HG02678 (cell line): Measurements from ENCODE around the gene NYNRIN.
"Not testable (repeated sequence)": the region's sequence is repeated elsewhere in the genome, so short reads cannot be mapped to it uniquely, and the experiment has no call there.

ENCODE experiments used
- ATAC-seq: cut with Tn5 transposase; IDR thresholded peaks from one replicate; pipeline ENCODE4 v1.9.1; 2021; ENCODE audit warnings: mild to moderate bottlenecking, moderate library complexity; ENCODE audit not compliant: unreplicated experiment

The NYNRIN gene

DNA sequence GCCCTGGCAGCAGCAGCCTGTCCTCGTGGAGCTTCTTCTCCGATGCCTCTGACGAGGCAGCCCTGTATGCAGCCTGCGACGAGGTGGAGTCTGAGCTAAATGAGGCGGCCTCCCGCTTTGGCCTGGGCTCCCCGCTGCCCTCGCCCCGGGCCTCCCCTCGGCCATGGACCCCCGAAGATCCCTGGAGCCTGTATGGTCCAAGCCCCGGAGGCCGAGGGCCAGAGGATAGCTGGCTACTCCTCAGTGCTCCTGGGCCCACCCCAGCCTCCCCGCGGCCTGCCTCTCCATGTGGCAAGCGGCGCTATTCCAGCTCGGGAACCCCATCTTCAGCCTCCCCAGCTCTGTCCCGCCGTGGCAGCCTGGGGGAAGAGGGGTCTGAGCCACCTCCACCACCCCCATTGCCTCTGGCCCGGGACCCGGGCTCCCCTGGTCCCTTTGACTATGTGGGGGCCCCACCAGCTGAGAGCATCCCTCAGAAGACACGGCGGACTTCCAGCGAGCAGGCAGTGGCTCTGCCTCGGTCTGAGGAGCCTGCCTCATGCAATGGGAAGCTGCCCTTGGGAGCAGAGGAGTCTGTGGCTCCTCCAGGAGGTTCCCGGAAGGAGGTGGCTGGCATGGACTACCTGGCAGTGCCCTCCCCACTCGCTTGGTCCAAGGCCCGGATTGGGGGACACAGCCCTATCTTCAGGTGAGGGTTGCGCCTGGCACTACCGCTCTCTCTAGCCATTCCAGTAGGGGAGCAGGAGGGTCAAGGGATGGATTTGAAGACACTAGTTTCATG is 28.7 kb upstream of the NYNRIN start:
- no peak for ATAC-seq

DNA sequence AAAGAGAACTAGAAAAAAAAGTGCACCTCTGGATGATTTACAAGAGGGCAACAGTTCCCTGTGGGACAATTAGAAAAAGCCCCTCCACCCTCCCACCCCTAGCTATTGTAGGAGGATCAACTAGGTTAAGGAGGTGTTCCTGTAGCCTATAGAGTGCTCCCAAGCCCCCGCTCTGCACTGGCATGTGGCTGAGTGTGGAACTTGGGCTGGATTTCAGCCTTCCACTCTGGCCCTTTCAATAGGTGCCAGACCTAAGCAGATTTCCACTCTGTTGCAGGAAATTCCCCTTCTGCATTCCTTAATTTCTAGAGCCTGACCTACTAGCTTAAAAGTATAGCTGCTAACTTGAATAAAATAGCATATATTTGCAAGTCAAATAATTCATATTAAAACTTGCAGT is 28.1 kb upstream of the NYNRIN start:
- no peak for ATAC-seq

DNA sequence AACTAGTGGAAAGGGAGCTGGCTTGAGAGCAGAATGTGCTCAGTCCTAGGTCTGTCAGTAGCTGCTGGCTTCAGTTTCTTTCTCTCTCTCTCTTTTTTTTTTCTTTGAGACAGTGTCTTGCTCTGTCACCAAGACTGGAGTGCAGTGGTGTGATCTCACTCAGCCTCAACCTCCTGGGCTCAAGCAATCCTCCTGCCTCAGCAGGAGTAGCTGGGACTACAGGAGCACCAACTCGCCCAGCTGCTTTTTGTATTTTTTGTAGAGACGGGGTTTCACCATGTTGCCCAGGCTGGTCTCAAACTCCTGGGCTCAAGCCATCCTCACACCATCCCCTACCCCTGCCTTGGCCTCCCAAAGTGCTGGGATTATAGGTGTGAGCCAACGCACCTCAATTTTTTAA is 27.2 kb upstream of the NYNRIN start:
- not testable (repeated sequence) for ATAC-seq

DNA sequence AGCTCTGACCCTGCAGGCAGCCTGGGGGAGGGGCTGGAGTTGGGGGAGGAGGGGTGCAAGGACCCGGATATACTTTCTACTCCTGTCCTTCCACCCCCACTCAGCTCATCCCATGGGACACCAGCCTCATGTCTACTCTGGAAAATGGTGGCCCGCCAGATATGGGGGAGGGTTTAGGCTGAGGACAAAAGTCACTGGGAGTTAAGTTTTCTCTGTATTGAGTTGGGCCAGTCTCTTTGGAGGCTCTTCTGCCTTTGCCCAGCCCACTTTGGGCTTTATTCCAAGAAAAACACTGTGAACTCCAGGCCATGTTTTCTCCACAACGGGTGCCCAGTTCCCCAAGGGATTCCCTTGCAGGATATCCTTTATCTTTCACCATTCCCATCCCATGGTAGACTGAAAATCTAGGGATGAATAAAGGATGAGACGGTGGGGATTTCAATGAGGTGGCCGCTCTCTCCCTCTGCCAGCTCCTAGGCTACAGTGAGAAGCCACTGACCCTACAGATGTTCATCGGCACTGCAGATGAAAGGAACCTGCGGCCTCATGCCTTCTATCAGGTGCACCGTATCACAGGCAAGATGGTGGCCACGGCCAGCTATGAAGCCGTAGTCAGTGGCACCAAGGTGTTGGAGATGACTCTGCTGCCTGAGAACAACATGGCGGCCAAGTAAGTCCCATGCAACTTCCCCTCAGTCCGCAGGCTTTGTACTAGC is 25.9 kb upstream of the NYNRIN start:
- ATAC-seq: no peak

DNA sequence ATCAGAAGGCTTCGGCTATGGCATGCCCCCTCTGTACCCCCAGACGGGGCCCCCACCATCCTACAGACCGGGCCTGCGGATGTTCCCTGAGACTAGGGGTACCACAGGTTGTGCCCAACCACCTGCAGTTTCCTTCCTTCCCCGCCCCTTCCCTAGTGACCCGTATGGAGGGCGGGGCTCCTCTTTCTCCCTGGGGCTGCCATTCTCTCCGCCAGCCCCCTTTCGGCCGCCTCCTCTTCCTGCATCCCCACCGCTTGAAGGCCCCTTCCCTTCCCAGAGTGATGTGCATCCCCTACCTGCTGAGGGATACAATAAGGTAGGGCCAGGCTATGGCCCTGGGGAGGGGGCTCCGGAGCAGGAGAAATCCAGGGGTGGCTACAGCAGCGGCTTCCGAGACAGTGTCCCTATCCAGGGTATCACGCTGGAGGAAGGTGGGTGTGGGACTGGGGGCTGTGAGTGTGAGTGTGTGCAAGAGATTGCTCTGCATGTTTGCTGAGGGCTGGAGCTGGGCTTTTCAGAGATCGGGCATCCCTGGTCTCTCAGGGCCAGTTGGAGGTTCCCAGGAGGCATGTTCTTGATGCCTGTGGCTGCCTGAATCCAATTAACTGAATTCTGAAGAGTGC is 22.2 kb upstream of the NYNRIN start:
- no peak for ATAC-seq

DNA sequence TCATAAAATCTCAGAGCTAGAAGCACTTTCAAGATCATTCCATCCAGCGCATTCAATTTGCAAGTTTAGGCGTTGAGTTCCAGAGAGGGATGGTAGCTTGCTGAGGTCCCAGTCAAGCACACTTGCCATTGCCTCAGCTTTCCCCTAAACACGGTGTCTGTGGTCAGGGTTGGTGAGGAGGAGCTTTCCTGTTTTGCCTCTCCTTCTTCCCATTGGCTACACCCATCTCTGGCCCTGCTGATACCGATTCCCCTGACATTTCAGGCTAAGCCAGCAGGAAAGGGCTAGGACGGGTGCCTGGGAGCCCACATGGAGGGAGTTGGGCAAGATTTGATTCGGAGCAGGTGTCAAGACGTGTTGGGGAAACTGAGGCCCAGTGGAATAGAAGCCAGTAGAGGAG is 21.7 kb upstream of the NYNRIN start:
- no peak for ATAC-seq

DNA sequence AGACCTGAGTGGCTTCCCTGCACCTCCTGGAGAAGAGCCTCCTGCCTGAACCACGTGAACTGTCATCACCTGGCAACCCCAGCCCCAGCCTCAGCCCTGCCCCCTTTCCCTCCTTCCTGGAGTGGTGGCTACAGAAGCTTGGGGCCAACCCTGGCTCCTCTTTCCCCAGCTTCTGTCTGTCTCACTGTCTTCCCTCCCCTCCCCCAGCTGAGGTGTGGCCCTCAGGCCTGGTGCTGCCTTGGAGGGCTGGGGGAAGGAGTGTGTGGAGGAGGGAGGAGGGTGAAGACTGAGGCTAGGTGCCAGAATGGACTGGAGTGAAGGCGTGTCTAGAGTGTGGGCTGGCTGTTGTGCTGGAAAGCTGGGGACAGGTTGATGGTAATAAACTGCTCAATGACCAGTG is 21.1 kb upstream of the NYNRIN start:
- ATAC-seq: no peak

DNA sequence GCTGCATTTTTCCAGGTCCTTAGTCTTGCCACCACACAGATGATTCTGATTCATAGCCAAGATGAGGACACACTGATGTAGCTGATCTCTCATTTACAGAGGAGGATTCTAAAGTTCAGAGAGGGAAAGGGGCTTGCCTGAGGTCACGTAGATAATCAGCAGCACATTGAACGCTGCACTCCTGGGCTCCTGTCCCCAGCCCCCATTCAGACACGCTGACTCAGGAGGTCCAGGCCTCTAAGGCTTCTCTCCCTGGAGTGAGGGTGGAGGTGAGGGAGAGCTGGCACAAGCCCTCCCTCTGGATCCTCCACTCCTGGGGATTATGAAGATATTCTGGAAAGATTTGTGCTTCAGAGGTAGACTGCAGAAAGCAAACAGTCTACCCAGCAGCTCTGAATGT is 20.5 kb upstream of the NYNRIN start:
- ATAC-seq: no peak

DNA sequence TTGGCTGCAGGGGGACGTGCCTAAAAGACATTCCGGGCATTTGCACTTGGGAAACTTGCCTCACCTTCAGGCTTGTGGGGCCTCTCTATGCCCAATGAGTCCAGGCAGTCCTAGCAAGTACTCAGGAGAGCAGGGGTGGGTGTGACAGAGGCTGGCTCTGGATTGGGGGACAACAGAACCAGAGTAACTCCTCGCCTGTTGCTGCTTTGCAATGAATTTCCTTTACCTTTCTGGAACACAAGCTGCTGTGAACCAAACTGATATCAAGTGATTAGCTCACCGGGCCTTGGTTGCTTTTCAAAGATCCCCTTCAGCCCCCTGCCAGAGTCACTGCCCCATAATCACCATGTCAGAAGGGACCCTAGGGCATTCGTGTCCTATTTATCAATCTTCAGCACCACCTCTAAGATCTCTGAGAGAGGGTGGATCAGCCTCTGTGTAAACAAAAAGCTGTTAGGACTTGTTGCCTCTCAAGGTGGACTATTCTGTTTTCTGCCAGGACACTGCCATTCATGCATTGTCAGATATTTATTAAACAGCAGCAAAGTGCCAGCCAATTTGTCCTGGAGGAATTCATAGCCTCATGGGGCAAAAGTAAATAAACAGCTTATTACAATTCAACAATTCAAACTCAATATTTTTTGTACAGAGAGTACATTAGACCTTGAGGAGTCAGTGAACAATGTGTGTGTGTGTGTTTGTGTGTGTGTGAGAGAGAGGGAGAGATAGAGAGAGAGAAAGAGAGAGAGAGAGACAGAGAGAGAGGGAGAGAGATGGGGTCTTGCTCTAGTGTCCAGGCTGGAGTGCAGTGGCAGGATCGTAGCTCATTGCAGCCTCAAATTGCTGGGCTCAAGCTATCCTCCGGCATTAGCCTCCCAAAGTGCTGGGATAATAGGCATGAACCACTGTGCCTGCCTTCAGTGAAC is 19.6 kb upstream of the NYNRIN start:
- ATAC-seq: no peak

DNA sequence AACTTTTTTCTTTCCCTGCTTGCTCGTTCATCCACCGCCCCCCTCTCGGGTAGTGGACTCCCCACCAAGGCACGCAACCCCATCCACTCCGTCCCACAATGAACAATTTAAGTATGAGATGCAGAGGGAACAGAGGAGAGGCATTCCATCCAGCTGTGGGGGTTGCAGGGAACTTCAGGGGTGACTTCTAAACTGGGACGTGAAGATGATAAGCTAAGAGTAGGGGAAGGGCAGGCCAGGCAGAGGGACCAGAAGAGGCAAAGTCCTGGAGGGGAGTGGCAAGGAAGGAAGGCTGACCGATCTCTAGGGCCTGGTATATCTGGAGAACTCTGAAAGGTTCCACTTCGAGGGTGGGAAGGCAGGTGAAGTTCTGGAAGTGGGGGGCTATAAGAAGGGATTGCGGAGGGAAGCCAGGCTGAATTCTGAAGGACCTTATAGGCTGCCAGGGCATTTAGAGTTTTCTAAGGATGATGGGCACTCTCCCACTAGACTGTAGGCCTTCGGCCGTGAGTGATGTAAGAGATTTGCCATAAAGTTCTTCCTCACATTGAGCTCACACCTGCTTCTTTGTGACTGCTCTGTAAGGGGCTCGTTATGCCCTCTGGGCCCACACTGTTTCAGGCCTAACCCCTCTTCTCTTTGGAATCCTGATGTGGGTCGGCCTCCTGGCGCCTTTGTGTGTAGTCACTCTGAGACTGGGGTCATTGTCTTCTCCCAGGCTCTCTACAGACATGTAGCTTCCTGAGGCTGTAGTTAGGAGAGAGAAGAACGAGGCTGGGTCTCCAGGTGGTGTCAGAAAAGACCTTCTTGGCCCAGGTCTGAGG is 18.7 kb upstream of the NYNRIN start:
- ATAC-seq: no peak

DNA sequence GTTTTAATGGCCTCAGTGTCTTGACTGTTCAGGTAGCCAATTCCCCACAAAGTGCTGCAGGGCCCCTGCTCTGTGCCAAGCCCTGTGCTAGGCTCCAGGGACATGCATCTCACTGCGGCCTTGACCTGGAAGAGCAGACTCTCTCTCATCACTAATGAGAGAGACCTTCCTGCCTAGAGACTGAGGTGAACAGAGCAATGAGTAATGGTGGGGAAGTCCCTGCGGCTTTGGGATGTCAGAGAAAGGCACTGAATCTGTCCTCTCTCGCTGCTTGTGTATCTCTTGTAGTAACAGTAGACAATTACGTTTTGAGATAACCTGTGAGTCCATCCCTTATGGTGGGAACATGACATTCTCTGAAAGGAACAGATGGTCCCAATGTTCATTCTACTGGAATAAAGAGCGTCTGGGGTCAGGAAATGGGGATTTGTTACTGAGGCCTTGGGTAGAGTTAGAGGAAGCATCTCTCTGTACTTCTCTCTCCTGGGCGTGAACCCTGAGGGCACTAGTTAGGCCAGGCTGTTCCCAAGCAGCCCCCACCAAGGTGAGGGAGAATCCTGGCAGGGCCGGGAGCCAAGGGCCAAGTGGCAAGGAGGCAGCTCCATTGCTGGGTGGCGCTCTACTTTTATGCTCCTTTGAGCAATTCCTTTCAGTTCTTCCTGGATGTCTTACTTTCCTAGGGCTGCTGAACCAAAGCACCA is 17.3 kb upstream of the NYNRIN start:
- no peak for ATAC-seq

DNA sequence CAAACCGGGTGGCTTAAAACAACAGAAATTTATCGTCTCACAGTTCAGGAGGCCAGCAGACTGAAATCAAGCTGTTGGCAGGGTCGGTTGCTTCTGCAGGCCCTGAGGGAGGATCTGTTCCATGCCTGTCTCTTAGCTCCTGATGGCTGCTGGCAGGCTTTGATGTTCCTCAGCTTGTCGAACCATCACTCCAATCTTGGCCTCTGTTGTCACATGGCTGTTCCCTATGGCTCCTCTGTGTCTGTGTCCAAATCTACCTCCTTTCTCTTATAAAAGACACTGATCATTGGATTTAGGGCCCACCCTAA is 16.8 kb upstream of the NYNRIN start:
- ATAC-seq: no peak

DNA sequence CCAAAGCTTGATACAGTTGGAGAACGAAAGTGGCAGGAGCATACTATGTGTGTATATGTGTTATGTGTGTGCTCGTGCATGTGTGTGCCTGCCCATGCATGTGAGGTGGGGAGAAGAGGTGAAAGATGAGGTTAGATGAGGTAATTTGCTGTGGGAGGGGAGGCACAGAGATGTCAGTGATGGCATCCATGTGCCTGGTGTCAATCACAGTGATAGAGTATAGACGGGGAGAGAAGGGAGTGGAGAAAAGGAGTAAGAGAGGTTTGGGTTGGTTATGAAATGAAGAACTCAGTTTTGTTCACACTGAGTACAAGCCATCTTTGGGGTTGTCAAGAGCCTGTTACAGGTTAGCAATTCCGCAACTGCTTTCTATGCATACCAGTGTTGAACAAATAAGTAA is 14.6 kb upstream of the NYNRIN start:
- ATAC-seq: no peak

DNA sequence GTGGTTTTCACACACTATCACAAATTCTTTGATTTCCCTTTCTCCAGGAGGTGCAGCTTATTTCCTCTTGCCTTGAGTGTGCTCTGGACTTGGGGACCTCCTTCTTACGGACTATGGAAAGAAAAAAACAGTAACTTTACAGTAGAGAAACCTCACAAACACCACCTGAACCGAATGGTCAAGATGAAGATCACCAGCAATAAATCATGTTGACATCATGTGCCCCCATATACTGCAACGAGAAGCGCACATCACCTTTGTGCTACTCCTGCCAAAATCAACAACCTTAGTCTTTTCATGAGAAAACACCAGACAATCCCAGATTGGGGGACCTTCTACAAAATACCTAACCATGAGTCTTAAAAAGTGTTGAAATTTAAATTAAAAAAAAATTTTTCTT is 13.3 kb upstream of the NYNRIN start:
- ATAC-seq: no peak

DNA sequence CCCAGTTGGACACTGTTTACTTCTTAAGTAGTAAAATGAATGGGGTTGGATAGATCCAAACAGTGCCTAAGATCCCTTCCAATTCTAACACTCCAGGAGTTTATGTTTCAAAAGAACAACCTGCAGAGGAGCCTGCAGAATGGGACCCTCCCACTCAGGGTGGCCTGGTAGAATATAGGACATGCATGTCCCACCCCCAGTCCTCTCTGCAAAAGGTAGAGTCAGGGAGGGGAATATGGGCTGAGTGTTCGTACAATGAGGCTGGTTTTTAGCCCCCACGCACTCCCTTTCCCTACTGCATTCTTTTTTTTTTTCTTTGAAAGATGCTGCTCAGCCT is 11.8 kb upstream of the NYNRIN start:
- ATAC-seq: no peak

DNA sequence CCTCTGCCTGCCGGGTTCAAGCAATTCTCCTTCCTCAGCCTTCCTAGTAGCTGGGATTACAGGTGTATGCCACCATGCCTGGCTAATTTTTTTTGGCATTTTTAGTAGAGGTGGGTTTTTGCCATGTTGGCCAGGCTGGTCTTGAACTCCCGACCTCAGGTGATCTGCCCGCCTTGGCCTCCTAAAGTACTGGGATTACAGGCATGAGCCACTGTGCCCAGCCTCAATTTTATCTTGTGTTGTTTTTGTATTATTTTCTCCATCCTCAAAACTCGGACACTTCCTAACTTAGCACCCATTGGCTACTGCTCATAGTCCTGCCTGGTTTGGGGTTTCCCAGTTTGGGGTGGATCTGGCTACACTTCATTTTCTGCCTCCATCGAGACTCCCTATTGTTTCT is 11.2 kb upstream of the NYNRIN start:
- ATAC-seq: not testable (repeated sequence)

DNA sequence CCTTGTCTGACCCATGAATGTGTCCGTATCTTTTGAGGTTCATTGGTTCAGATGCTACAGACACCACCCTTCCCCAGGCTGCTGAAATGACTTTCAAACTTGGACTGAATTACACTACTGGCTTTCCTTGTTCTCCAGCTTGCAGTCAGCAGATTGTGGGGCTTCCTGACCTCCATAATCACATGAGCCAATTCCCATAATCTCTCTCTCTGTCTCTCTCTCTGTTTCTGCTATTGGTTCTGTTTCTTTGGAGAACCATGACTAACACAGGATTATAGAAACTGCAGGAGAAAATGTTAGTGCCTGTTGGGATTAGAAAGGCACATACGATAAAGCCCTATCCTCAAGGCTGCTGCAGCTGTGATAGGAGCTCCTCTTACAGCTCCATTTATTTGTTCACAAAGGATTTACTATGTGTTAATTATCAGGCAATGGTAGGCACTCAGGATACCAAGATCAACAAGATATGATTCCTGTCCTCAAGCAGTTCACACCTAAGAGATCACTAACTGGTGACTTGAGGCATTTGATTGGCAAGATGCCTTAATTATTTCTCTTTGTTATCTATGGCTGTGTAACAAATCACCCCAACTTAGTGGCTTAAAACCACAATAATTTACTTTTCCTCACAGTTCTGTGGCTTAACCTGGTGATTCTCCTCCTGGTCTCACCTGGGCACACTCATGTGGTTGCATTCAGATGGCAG is 10.2 kb upstream of the NYNRIN start:
- no peak for ATAC-seq

DNA sequence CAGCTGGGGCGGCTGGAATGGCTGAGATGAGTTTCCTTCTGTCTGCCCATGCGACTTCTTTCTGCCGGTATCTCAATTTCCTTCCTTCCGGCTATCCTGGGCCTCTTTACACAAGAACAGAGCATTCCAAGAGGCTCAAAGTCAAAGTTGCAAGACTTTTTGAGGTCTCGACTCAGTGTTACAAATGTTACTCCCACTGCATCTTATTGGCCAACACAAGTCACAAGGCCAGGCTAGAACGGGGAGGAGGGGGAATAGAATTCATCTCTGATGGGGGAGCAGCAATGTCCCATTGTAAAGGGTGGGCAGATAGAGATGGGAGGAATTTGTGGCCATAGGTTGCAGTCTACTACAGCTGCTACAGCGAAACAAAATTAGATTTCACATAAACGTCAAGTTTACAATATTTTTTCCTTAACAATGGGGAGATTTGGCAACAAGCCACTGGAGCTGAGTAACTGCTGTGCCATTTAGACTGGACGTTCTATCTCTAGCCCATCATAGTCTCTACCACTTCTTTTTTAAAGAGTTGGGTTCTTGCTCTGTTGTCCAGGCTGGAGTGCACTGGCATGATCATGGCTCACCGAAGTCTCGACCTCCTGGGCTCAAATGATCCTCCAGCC is 9.5 kb upstream of the NYNRIN start:
- ATAC-seq: no peak
